Hepatic stellate cell (primary cell): ENCODE results near the gene NEUROD2.

Experiments used
- DNase-seq: peaks from one replicate; pipeline ENCODE4 v3.0.0; 2011; ENCODE audit warnings: low spot score

Gene NEUROD2

DNA sequence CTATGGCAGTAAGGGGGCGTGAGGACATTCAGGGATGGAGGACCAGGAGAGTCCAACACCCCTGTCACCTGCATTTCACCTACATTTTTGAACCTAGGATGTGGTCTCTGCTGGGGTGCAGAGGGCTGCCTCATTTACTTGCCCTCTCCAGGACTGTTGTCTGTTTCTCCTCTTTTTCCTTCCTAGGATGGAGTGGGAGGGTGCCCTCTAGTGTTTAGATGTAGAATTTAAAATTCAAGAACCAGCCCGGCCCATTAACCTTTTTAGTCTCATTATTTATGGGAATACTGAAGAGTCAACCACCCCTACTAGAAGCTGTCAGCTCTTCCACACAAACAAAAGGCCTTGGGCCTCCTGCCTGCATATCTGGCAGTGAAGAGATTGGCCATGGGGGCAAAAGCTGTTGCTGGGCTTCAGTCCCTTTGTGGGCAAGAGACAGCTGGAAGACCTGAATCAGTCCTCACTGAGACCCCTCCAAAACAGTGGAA is 26.7 kb upstream of the NEUROD2 start:
- peak; percentile 71 for DNase-seq

GRCh38 chr17:39633570-39634183 is 26.0 kb upstream of the NEUROD2 start:
- DNase-seq = no peak

GRCh38 chr17:39632153-39632941 is 24.6 kb upstream of the NEUROD2 start:
- DNase-seq = no peak

GRCh38 chr17:39631403-39631802 is 23.7 kb upstream of the NEUROD2 start:
- DNase-seq = no peak

DNA sequence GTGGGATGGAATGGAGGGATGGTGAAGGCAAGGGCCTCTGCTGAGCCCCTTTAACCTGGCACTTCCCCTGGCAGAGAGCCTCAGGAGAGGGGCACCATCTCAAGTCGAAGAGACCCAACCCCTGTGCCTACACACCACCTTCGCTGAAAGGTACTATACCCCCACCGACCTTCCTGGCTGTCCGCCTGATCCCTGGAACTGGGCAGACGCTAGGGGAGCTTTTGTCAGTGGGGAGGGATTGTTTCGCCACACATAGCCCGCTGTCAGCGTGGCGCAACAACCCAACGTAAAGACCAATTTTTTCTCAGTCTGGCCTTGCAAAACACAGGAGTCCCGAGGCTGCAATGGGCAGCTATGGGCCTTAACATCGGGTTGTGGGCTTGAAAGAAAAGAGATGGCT is 22.2 kb upstream of the NEUROD2 start:
- DNase-seq = no peak

- no peak for DNase-seq
Observed at GRCh38 chr17:39629494-39629880, 21.8 kb upstream of the NEUROD2 start.

GRCh38 chr17:39628655-39629493 is 21.2 kb upstream of the NEUROD2 start:
- no peak for DNase-seq

DNA sequence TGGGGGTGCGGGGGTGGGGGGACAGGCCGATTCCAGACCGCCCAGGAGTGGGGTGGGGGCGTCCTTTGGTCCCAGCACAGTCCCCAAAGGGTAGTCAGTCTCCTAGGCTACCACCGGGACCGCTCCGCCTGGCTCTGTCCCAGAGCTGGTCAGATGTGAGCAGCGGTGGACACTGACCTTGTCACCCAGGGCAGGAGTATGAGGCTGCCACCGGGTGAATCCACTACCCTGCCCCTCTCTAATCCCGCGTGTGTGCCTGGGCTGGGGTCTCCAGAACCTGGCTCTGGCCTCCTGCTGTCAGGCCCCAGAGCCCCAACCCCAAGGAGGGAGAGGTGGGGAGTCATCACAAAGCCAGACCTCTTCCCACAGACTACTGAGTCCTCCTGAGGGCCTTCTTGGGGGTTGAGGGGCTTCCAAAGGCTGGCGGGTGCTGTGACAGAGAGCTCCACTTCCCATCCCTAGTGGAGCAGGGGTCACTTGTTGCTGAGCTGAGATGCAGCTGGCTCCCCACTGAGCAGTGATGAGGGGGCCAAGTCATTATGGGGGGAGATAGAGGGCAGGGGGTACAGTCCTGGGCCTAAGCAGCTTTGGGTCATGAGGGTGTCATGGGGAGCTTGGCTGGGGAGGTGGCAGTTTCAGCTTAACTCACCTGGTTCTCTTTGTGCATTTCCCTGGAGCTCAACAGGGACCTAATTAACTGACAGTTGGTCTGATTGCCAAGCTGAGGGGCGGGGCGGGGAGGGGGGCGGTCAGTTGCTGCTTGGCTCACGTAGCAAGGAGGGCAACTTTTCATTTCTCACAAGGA is 20.2 kb upstream of the NEUROD2 start:
- no peak for DNase-seq

GRCh38 chr17:39627047-39627711 is 19.5 kb upstream of the NEUROD2 start:
- DNase-seq = no peak

GRCh38 chr17:39626171-39627046 is 18.7 kb upstream of the NEUROD2 start, which contains the start of gene PPP1R1B:
PPP1R1B (plus strand) TSS chr17:39626952; CDS start chr17:39627393, 441 bp downstream.
- DNase-seq = no peak

DNA sequence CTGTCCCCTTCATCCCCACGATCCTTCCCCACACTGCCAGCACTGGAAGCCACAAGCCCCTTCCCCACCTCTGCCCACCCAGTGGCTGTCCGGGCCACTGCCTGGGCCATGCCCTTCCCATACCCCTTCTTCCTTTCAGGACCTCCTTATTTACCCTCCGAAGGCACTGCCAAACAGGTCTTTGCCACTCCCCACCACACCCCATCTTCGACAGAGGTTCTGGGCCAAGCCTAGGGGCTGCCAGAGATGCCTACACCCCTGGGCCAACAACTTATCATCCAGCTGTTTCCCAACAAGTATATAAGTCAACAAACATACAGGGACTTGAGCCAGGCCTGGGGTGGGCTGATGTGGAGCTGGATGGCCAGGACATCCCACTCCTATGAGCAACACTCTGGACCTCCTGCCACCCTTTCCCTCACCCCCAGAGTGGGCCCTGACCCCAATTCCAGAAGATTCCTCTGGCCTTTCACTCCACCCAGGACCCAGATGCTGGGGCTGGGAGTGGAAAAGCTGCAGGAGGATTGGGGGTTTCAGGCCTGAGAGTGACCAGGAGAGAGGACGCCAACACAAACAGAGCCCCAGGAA is 17.6 kb upstream of the NEUROD2 start:
- DNase-seq = no peak

DNA sequence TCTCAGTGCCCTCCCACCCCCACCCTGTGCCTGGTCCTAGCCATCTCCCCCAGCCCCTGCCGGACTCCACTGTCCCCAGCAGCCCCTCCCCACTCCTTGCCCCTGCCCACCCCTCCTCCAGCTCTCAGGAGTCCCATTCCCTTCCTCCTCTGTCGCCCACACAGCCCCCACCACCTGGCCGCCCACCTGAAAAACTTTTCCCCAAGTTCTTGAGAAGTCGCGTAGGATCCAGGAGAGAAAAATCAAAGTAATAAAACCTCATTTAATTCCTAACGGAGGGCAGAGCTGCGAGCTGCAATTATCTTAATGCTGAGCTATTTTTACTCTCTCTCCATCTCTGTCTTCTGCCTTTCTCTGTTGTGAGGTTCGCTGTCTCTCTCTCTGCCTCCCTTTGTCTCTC is 16.6 kb upstream of the NEUROD2 start:
- DNase-seq = no peak

GRCh38 chr17:39623356-39623950 is 15.7 kb upstream of the NEUROD2 start:
- DNase-seq = peak; percentile 86

GRCh38 chr17:39622380-39623006 is 14.8 kb upstream of the NEUROD2 start:
- no peak for DNase-seq

- peak; percentile 91 for DNase-seq
Observed at GRCh38 chr17:39621523-39622379, 14.0 kb upstream of the NEUROD2 start.

GRCh38 chr17:39619786-39620101 is 12.0 kb upstream of the NEUROD2 start:
- no peak for DNase-seq

- DNase-seq = no peak
Observed at GRCh38 chr17:39618956-39619785, 11.5 kb upstream of the NEUROD2 start.
